OCI-LY1 (cell line): ENCODE data around the gene MACF1.

Experiments
- H2AFZ ChIP-seq: fragments of 200-600 bp; sonication (generic), shearing (Covaris generic); 2 replicates; pipeline ENCODE4 v1.6.0; 2014; ENCODE audit warnings: antibody characterized with exemption, mild to moderate bottlenecking, low read length
- H3F3A ChIP-seq: fragments of 200-600 bp; sonication (generic), shearing (Covaris generic); 2 replicates; pipeline ENCODE4 v1.6.0; 2014; ENCODE audit warnings: mild to moderate bottlenecking, antibody characterized with exemption, low read length, moderate library complexity; ENCODE audit not compliant: insufficient read depth
- H3K27ac ChIP-seq: fragments of 200-600 bp; sonication (generic); 2 replicates; pipeline ENCODE4 v1.5.1; 2014; ENCODE audit warnings: low read length, mixed run types, mild to moderate bottlenecking, low read depth; ENCODE audit not compliant: poor library complexity, severe bottlenecking
- H3K27me3 ChIP-seq: fragments of 200-600 bp; sonication (generic); 2 replicates; pipeline ENCODE4 v1.6.0; 2014; ENCODE audit warnings: antibody characterized with exemption, mild to moderate bottlenecking, low read length, moderate library complexity; ENCODE audit not compliant: insufficient read depth
- H3K36me3 ChIP-seq: fragments of 200-600 bp; sonication (generic); 2 replicates; pipeline ENCODE4 v1.6.1; 2014; ENCODE audit warnings: mild to moderate bottlenecking, antibody characterized with exemption, low read length, moderate library complexity, mixed read lengths; ENCODE audit not compliant: insufficient read depth
- H3K4me1 ChIP-seq: fragments of 200-600 bp; sonication (generic); 2 replicates; pipeline ENCODE4 v1.5.1; 2014; ENCODE audit warnings: mild to moderate bottlenecking, low read length, moderate library complexity; ENCODE audit not compliant: insufficient read depth, severe bottlenecking
- H3K4me2 ChIP-seq: fragments of 200-600 bp; sonication (generic), shearing (Covaris generic); 2 replicates; pipeline ENCODE4 v1.6.1; 2014; ENCODE audit warnings: low read length
- H3K4me3 ChIP-seq: fragments of 200-600 bp; sonication (generic); 2 replicates; pipeline ENCODE4 v1.5.1; 2014; ENCODE audit warnings: low read length, low read depth, mild to moderate bottlenecking, mixed read lengths; ENCODE audit not compliant: poor library complexity, severe bottlenecking
- H3K79me2 ChIP-seq: fragments of 200-600 bp; shearing (Covaris generic); 2 replicates; pipeline ENCODE4 v1.6.1; 2016; ENCODE audit warnings: mixed run types, low read length, mixed read lengths; ENCODE audit not compliant: insufficient read depth
- H3K9ac ChIP-seq: fragments of 200-600 bp; sonication (generic), shearing (Covaris generic); 2 replicates; pipeline ENCODE4 v1.6.1; 2014; ENCODE audit warnings: mild to moderate bottlenecking, low read length, mixed read lengths
- H3K9me2 ChIP-seq: fragments of 200-600 bp; sonication (generic), shearing (Covaris generic); 2 replicates; pipeline ENCODE4 v1.6.1; 2014; ENCODE audit warnings: low read depth, mild to moderate bottlenecking, low read length, mixed read lengths
- H3K9me3 ChIP-seq: fragments of 200-600 bp; shearing (Covaris generic); 2 replicates; pipeline ENCODE4 v1.6.1; 2014; ENCODE audit warnings: low read length, mixed read lengths
- H4K20me1 ChIP-seq: fragments of 200-600 bp; sonication (generic), shearing (Covaris generic); 2 replicates; pipeline ENCODE4 v1.6.0; 2016; ENCODE audit warnings: mild to moderate bottlenecking, low read length; ENCODE audit not compliant: insufficient read depth
- EZH2 ChIP-seq: fragments of 200-600 bp; sonication (generic), shearing (Covaris generic); IDR thresholded peaks from 2 replicates; pipeline ENCODE4 v1.8.0; 2017; ENCODE audit warnings: borderline replicate concordance, mixed run types, mild to moderate bottlenecking, antibody characterized with exemption, low read length, moderate library complexity, mixed read lengths
- TF ChIP-seq, protein P1 (sequence below): fragments of 200-600 bp; sonication (generic), shearing (Covaris generic); IDR thresholded peaks from 2 replicates; pipeline ENCODE4 v1.5.1; 2017; ENCODE audit warnings: mild to moderate bottlenecking, antibody characterized with exemption, low read length, moderate library complexity, mixed read lengths

The MACF1 gene

DNA sequence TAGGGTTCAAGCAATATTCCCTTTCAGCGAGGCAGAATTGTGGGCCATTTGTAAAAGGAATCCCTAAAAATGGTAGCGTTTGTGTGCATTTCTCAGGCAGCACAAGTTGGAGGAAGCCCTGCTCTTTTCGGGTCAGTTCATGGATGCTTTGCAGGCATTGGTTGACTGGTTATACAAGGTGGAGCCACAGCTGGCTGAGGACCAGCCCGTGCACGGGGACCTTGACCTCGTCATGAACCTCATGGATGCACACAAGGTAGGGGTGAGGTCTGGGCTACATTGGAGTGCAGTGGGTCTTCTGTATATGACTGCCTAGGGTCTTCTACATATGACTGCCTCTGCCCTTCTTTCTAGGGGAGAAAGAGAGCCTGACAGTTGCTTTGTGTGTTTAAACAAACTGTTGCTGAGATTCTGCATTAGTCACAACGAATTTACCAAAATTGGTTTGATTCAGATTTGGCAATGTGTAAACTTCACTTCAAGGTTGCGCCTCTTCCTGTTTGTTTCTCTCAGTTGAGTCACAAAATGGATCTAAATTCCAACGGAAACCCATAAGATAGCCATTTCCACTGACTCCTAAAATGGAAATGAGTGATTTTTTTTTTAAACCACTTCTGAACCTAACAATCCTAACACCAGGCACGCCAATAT lies 246.6 kb downstream of the MACF1 start:
- no peak overlapping the region for H3K4me2 ChIP-seq
- no peaks in the 10 kb centered on the region for H3K9me2 ChIP-seq
- H3K36me3 ChIP-seq = peaks cover 94% of the 10 kb centered on the region
- H3K4me3 ChIP-seq = no peak overlapping the region
- no peaks in the 10 kb centered on the region for H3K4me1 ChIP-seq
- H3K9ac ChIP-seq = no peak overlapping the region
- no peak for TF ChIP-seq EZH2
- TF ChIP-seq, protein P1, sequence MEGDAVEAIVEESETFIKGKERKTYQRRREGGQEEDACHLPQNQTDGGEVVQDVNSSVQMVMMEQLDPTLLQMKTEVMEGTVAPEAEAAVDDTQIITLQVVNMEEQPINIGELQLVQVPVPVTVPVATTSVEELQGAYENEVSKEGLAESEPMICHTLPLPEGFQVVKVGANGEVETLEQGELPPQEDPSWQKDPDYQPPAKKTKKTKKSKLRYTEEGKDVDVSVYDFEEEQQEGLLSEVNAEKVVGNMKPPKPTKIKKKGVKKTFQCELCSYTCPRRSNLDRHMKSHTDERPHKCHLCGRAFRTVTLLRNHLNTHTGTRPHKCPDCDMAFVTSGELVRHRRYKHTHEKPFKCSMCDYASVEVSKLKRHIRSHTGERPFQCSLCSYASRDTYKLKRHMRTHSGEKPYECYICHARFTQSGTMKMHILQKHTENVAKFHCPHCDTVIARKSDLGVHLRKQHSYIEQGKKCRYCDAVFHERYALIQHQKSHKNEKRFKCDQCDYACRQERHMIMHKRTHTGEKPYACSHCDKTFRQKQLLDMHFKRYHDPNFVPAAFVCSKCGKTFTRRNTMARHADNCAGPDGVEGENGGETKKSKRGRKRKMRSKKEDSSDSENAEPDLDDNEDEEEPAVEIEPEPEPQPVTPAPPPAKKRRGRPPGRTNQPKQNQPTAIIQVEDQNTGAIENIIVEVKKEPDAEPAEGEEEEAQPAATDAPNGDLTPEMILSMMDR = no peak
- no peaks in the 10 kb centered on the region for H4K20me1 ChIP-seq
- H3K27ac ChIP-seq = no peak overlapping the region
- H3K9me3 ChIP-seq = no peaks in the 10 kb centered on the region
- no peaks in the 10 kb centered on the region for H3K27me3 ChIP-seq
- no peaks in the 10 kb centered on the region for H3K79me2 ChIP-seq
- H3F3A ChIP-seq = no peaks in the 10 kb centered on the region
- no peak overlapping the region for H2AFZ ChIP-seq

DNA sequence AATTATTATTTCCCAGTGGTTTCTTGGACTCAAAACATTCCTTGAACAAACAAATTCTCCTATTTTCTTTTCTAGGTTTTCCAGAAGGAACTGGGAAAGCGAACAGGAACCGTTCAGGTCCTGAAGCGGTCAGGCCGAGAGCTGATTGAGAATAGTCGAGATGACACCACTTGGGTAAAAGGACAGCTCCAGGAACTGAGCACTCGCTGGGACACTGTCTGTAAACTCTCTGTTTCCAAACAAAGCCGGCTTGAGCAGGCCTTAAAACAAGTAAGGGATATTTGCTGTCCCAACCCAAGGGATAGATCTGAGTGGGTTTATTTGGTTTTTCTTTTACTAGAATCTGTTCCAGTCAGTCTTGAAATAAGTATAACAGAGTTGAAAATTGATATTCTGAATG lies 247.6 kb downstream of the MACF1 start:
- H3K4me3 ChIP-seq = no peak overlapping the region
- H3F3A ChIP-seq = no peaks in the 10 kb centered on the region
- H2AFZ ChIP-seq = no peak overlapping the region
- H3K27ac ChIP-seq = no peak overlapping the region
- H3K36me3 ChIP-seq = peaks cover 91% of the 10 kb centered on the region
- no peaks in the 10 kb centered on the region for H4K20me1 ChIP-seq
- no peaks in the 10 kb centered on the region for H3K9me3 ChIP-seq
- no peak overlapping the region for H3K4me2 ChIP-seq
- TF ChIP-seq, protein P1 = no peak
- no peak for TF ChIP-seq EZH2
- H3K9me2 ChIP-seq = no peaks in the 10 kb centered on the region
- no peaks in the 10 kb centered on the region for H3K4me1 ChIP-seq
- H3K27me3 ChIP-seq = no peaks in the 10 kb centered on the region
- H3K79me2 ChIP-seq = no peaks in the 10 kb centered on the region
- H3K9ac ChIP-seq = no peak overlapping the region

DNA sequence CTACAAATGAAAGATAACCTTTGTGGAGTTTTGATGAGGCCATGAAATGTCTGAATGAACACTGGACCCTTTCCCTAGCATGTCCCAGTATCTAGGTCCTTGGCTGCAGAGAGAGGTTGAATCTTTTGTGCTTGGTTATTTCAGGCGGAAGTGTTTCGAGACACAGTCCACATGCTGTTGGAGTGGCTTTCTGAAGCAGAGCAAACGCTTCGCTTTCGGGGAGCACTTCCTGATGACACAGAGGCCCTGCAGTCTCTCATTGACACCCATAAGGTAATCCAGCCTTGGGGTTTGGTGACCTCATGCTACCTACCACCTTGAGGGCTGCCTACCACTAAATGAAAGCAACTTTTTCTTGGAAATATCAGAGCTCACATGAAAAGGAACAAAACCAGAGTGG lies 248.0 kb downstream of the MACF1 start:
- Histone ChIP-seq H3K9me3 (no peaks in the 10 kb centered on the region), H3K36me3 (peaks cover 91% of the 10 kb centered on the region), H3K9ac (no peak overlapping the region), H2AFZ (no peak overlapping the region), H3K4me2 (no peak overlapping the region), H3K79me2 (no peaks in the 10 kb centered on the region), H3K4me3 (no peak overlapping the region), H3F3A (no peaks in the 10 kb centered on the region), H3K27me3 (no peaks in the 10 kb centered on the region), H3K4me1 (no peaks in the 10 kb centered on the region), H3K9me2 (no peaks in the 10 kb centered on the region), H3K27ac (no peak overlapping the region), H4K20me1 (no peaks in the 10 kb centered on the region)
- TF ChIP-seq, protein P1 = no peak
- TF ChIP-seq EZH2 = no peak
